Measurements from ENCODE around the gene ADAMTS1. TPM values are rescaled to one million over a fixed set of nuclear protein-coding genes. Genes with fewer than 3 reads are reported as not detected.

Gene ADAMTS1
- total and polyA plus RNA-seq, 2 of the 13 experiments (the other 11 are each of a cell fraction or from before 2014, with no cell fraction given): 0.02 to 0.11 TPM

GRCh38 chr21:26797878-26798456, 47.2 kb downstream of the ADAMTS1 start (continued):
- no peak for TF ChIP-seq IRF9 (CRISPR knock-in tag; IDR thresholded peaks at IDR 0.05; ENCODE audit: borderline replicate concordance)

GRCh38 chr21:26795866-26796329, 49.3 kb downstream of the ADAMTS1 start:
- no peak overlapping the region for H3K4me3 ChIP-seq (replicated peaks in 1 of 3; ENCODE audit: insufficient read depth in 1 of 3, low read depth in 2 of 3, low read length in 3 of 3)
- no peaks in the 10 kb centered on the region for H3K36me3 ChIP-seq (replicated peaks in 1 of 2; ENCODE audit: control insufficient read depth in 1 of 2, insufficient read depth in 2 of 2, low read length in 2 of 2)
- no peak overlapping the region for H2AFZ ChIP-seq (ENCODE audit: low read length)
- no peaks in the 10 kb centered on the region for H3K27me3 ChIP-seq (ENCODE audit: control insufficient read depth in 1 of 2, insufficient read depth in 2 of 2, low read length in 2 of 2)
- CTCF ChIA-PET (ENCODE audit: low intra/inter-chr PET ratio, low total read pairs): no interaction called here
- POLR2A ChIA-PET: no interaction called here
- DNase-seq (ENCODE audit: low spot score): no peak
- in situ Hi-C loops (cut with HindIII; ENCODE audit: extremely low pct_ligation_motif_present, low pct_unique_long_range_greater_than_20kb): no loop called here
- no peaks in the 10 kb centered on the region for H3K79me2 ChIP-seq (ENCODE audit: insufficient read depth, low read length)
- H3K4me2 ChIP-seq (ENCODE audit: low read depth, low read length): no peak overlapping the region
- ATAC-seq: no peak
- intact Hi-C loops (cut with micrococcal nuclease; ENCODE audit: unreplicated experiment): no loop called here
- H3K27ac ChIP-seq (ENCODE audit: extremely low read length, insufficient read depth, low read length): no peak overlapping the region
- no peak for FAIRE-seq
- WGBS (ENCODE audit: low lambda C conversion rate): 2% methylated on average over 6 of the region's 6 CpGs
- peaks cover 29% of the 10 kb centered on the region for H3K9me3 ChIP-seq (ENCODE audit: low read length)
- no peaks in the 10 kb centered on the region for H4K20me1 ChIP-seq (ENCODE audit: insufficient read depth, low read length)
- TF ChIP-seq ZBTB21 (CRISPR knock-in tag; IDR thresholded peaks at IDR 0.05) (peak; percentile 75; the same call in 1 of the 2 replicates), ZNF747 (CRISPR knock-in tag; IDR thresholded peaks at IDR 0.05; ENCODE audit: borderline replicate concordance) (no peak)
- no peaks in the 10 kb centered on the region for H3K4me1 ChIP-seq (ENCODE audit: insufficient read depth, low read length)
- BruUV-seq (replicated peaks): no TSS peak
- no peak overlapping the region for H3K9ac ChIP-seq (ENCODE audit: insufficient read depth, low read depth, low read length)

- H2AFZ ChIP-seq (ENCODE audit: low read length): no peak overlapping the region
- H3K9ac ChIP-seq (ENCODE audit: insufficient read depth, low read depth, low read length): no peak overlapping the region
- H3K27me3 ChIP-seq (ENCODE audit: control insufficient read depth in 1 of 2, insufficient read depth in 2 of 2, low read length in 2 of 2): no peaks in the 10 kb centered on the region
- H3K4me1 ChIP-seq (ENCODE audit: insufficient read depth, low read length): no peaks in the 10 kb centered on the region
- no peaks in the 10 kb centered on the region for H3K79me2 ChIP-seq (ENCODE audit: insufficient read depth, low read length)
- ATAC-seq: no peak
- BruUV-seq (replicated peaks): no TSS peak
- no peak overlapping the region for H3K4me3 ChIP-seq (replicated peaks in 1 of 3; ENCODE audit: insufficient read depth in 1 of 3, low read depth in 2 of 3, low read length in 3 of 3)
- H3K9me3 ChIP-seq (ENCODE audit: low read length): peaks cover 31% of the 10 kb centered on the region
- intact Hi-C loops (cut with micrococcal nuclease; ENCODE audit: unreplicated experiment) (no loop called here), in situ Hi-C loops (cut with HindIII; ENCODE audit: extremely low pct_ligation_motif_present, low pct_unique_long_range_greater_than_20kb) (no loop called here)
- no peak overlapping the region for H3K4me2 ChIP-seq (ENCODE audit: low read depth, low read length)
- 27% methylated on average over 10 of the region's 10 CpGs for WGBS (ENCODE audit: low lambda C conversion rate)
- no peak for DNase-seq (ENCODE audit: low spot score)
- TF ChIP-seq ZNF761 (CRISPR knock-in tag; conservative IDR thresholded peaks at IDR 0.05) (no peak), ZC3H13 (CRISPR knock-in tag; IDR thresholded peaks at IDR 0.05) (no peak), TCF7L2 (IDR thresholded peaks at IDR 0.05; ENCODE audit: low read depth, low read length) (no peak), REL (CRISPR knock-in tag; conservative IDR thresholded peaks at IDR 0.05) (no peak)
- ChIA-PET CTCF (ENCODE audit: low intra/inter-chr PET ratio, low total read pairs) (no interaction called here), POLR2A (no interaction called here)
- H3K27ac ChIP-seq (ENCODE audit: extremely low read length, insufficient read depth, low read length): no peak overlapping the region
- H4K20me1 ChIP-seq (ENCODE audit: insufficient read depth, low read length): no peaks in the 10 kb centered on the region
- H3K36me3 ChIP-seq (replicated peaks in 1 of 2; ENCODE audit: control insufficient read depth in 1 of 2, insufficient read depth in 2 of 2, low read length in 2 of 2): no peaks in the 10 kb centered on the region
- no peak for FAIRE-seq
Observed at GRCh38 chr21:26795412-26795805, 49.8 kb downstream of the ADAMTS1 start.

All from HepG2 (cell line).